Neural cell (in vitro differentiated cells): Measurements from ENCODE around the gene HEATR5A. TPM values are rescaled to one million over a fixed set of nuclear protein-coding genes. Genes with fewer than 3 reads are reported as not detected.
"Not testable (repeated sequence)": the region's sequence is repeated elsewhere in the genome, so short reads cannot be mapped to it uniquely, and the experiment has no call there.

ENCODE experiments used
- H2AFZ ChIP-seq: fragments of 200-600, 300-800 bp; sonication (generic), shearing (Covaris generic); 2 replicates; pipeline ENCODE4 v1.6.0; 2014; ENCODE audit warnings: low read depth, mild to moderate bottlenecking, antibody characterized with exemption, low read length, moderate library complexity
- H3F3A ChIP-seq: fragments of 200-600 bp; shearing (Covaris generic); 2 replicates; pipeline ENCODE4 v1.6.1; 2016; ENCODE audit warnings: mild to moderate bottlenecking, moderate library complexity, mixed read lengths, antibody characterized with exemption, low read length; ENCODE audit not compliant: insufficient read depth, poor library complexity, severe bottlenecking
- H3K27ac ChIP-seq: fragments of 200-600, 300-800 bp; sonication (generic), shearing (Covaris generic); 2 replicates; pipeline ENCODE4 v1.5.1; 2014; ENCODE audit warnings: mild to moderate bottlenecking, low read length, moderate library complexity
- H3K27me3 ChIP-seq: fragments of 300-800, 200-600 bp; sonication (generic), shearing (Covaris generic); 2 replicates; pipeline ENCODE4 v1.6.0; 2014; ENCODE audit warnings: mild to moderate bottlenecking, low read depth, low read length, moderate library complexity; ENCODE audit not compliant: insufficient read depth
- H3K36me3 ChIP-seq: fragments of 300-800, 200-600 bp; sonication (generic), shearing (Covaris generic); 2 replicates; pipeline ENCODE4 v1.5.1; 2014; ENCODE audit warnings: mild to moderate bottlenecking, antibody characterized with exemption, low read length, moderate library complexity; ENCODE audit not compliant: insufficient read depth
- H3K4me2 ChIP-seq: fragments of 300-800, 200-600 bp; sonication (generic), shearing (Covaris generic); 2 replicates; pipeline ENCODE4 v1.6.0; 2014; ENCODE audit warnings: mild to moderate bottlenecking, low read length
- H3K4me3 ChIP-seq: fragments of 300-800, 200-600 bp; sonication (generic), shearing (Covaris generic); 2 replicates; pipeline ENCODE4 v1.5.1; 2014; ENCODE audit warnings: mild to moderate bottlenecking, low read length, moderate library complexity
- H3K79me2 ChIP-seq: fragments of 200-600 bp; shearing (Covaris generic); replicated peaks from 2 replicates; pipeline ENCODE4 v1.6.0; 2014; ENCODE audit warnings: mild to moderate bottlenecking, low read length, moderate library complexity; ENCODE audit not compliant: insufficient read depth
- H3K9ac ChIP-seq: fragments of 300-800, 200-600 bp; sonication (generic), shearing (Covaris generic); 2 replicates; pipeline ENCODE4 v1.6.1; 2016; ENCODE audit warnings: mild to moderate bottlenecking, low read length, mixed read lengths
- H3K9me2 ChIP-seq: fragments of 200-600 bp; shearing (Covaris generic); 2 replicates; pipeline ENCODE4 v1.6.1; 2016; ENCODE audit warnings: mild to moderate bottlenecking, low read length, mixed read lengths; ENCODE audit not compliant: insufficient read depth
- H3K9me3 ChIP-seq: fragments of 200-600, 300-800 bp; sonication (generic), shearing (Covaris generic); 2 replicates; pipeline ENCODE4 v1.6.1; 2016; ENCODE audit warnings: mild to moderate bottlenecking, mixed run types, low read length, moderate library complexity, mixed read lengths
- H4K20me1 ChIP-seq: fragments of 200-600 bp; shearing (Covaris generic); 2 replicates; pipeline ENCODE4 v1.6.1; 2016; ENCODE audit warnings: mild to moderate bottlenecking, mixed run types; ENCODE audit not compliant: insufficient read depth
- EZH2 ChIP-seq: fragments of 200-600, 300-800 bp; shearing (Covaris generic), sonication (generic); IDR thresholded peaks from 2 replicates; pipeline ENCODE4 v1.6.1; 2014; ENCODE audit warnings: antibody characterized with exemption, low read length, borderline replicate concordance, mild to moderate bottlenecking; ENCODE audit not compliant: insufficient read depth, poor library complexity, severe bottlenecking
- MXI1 ChIP-seq: fragments of 450-650 bp; conservative IDR thresholded peaks from 2 replicates; pipeline ENCODE4 v1.6.1; 2014; ENCODE audit warnings: antibody characterized with exemption, mild to moderate bottlenecking; ENCODE audit not compliant: poor library complexity, severe bottlenecking
- SMC3 ChIP-seq: fragments of 450-650 bp; conservative IDR thresholded peaks from 2 replicates; pipeline ENCODE4 v1.6.1; 2014; ENCODE audit warnings: antibody characterized with exemption, mild to moderate bottlenecking, moderate library complexity; ENCODE audit not compliant: poor library complexity
- TAF1 ChIP-seq: IDR thresholded peaks from 2 replicates; pipeline ENCODE4 v1.6.1; 2012; ENCODE audit warnings: low read depth
- polyA plus RNA-seq: library from polyadenylated mRNA; depleted of rRNA; stranded (reverse); fragments of >200 nt; gene quantifications from 2 replicates; pipeline ENCODE4 v1.2.3, GENCODE V29; 2014
- TF ChIP-seq, protein P1 (sequence below): fragments of 450-650 bp; IDR thresholded peaks from 2 replicates; pipeline ENCODE4 v1.5.1; 2014; ENCODE audit warnings: antibody characterized with exemption, mild to moderate bottlenecking, moderate library complexity; ENCODE audit not compliant: poor library complexity, severe bottlenecking

Gene HEATR5A
- polyA plus RNA-seq, 1 donor from 2014 or later = 5.2 TPM

DNA sequence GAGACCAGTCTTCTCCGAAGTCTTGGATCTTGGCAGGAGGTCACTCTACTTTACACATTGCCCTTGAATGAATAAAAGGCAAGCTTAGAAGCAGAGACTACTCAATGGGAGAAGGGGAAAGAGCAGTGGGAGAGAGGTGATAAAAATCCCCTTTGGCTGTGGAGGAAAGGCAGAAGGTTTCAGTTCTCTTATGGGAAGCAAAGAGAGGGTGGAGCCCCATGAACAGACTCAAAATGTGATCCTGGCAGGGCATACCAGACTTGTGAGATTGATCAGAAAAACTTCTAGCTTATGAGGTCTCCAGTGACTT lies 163.2 kb downstream of the HEATR5A start:
- Histone ChIP-seq H3K9me3 (no peaks in the 10 kb centered on the region), H3K36me3 (no peaks in the 10 kb centered on the region), H3K27me3 (no peaks in the 10 kb centered on the region), H3K27ac (no peak overlapping the region), H2AFZ (no peak overlapping the region), H4K20me1 (no peaks in the 10 kb centered on the region), H3K4me3 (no peak overlapping the region), H3K4me2 (no peak overlapping the region), H3K79me2 (no peaks in the 10 kb centered on the region), H3K9me2 (no peaks in the 10 kb centered on the region), H3F3A (no peaks in the 10 kb centered on the region), H3K9ac (no peak overlapping the region)
- TF ChIP-seq, protein P1, sequence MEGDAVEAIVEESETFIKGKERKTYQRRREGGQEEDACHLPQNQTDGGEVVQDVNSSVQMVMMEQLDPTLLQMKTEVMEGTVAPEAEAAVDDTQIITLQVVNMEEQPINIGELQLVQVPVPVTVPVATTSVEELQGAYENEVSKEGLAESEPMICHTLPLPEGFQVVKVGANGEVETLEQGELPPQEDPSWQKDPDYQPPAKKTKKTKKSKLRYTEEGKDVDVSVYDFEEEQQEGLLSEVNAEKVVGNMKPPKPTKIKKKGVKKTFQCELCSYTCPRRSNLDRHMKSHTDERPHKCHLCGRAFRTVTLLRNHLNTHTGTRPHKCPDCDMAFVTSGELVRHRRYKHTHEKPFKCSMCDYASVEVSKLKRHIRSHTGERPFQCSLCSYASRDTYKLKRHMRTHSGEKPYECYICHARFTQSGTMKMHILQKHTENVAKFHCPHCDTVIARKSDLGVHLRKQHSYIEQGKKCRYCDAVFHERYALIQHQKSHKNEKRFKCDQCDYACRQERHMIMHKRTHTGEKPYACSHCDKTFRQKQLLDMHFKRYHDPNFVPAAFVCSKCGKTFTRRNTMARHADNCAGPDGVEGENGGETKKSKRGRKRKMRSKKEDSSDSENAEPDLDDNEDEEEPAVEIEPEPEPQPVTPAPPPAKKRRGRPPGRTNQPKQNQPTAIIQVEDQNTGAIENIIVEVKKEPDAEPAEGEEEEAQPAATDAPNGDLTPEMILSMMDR = no peak
- TF ChIP-seq TAF1 = no peak
- no peak for TF ChIP-seq SMC3
- TF ChIP-seq EZH2 = no peak
- TF ChIP-seq MXI1 = no peak

DNA sequence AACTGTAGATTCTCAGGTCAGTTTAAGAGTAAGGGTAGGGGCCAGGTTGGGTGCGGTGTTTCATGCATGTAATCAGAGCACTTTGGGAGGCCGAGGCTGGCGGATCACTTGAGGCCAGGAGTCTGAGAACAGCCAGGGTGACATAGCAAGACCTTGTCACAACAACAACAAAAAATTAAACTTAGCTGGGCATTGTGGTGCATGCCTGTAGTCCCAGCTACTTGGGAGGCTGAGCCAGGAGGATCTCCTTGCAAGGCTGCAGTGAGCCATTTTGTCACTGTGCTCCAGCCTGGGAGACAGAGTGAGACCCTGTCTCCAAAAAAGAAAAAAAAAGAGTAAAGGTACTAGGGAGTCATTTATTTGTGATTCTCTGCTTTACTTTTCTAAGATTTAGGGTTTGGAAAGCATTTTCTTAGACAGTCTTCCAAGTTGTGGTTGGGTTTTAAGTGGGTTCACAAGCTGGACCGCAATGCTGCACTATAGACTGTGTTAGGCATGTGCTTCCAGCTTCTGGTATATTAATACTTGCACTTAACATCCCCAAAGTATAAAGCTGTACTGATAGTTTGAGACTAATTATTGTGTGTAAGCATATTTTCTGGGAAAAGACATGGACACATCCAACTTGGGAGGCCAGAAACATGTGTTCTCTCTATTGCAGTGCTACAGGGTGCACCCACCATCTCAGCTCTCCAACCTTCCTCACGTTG lies 163.7 kb downstream of the HEATR5A start:
- Histone ChIP-seq H3K4me3 (no peak overlapping the region), H3K9ac (no peak overlapping the region), H3K27me3 (no peaks in the 10 kb centered on the region), H3K79me2 (no peaks in the 10 kb centered on the region), H2AFZ (no peak overlapping the region), H4K20me1 (no peaks in the 10 kb centered on the region), H3K4me2 (no peak overlapping the region), H3K9me2 (no peaks in the 10 kb centered on the region), H3K27ac (no peak overlapping the region), H3K9me3 (no peaks in the 10 kb centered on the region), H3K36me3 (no peaks in the 10 kb centered on the region), H3F3A (no peaks in the 10 kb centered on the region)
- TF ChIP-seq, protein P1 = no peak

DNA sequence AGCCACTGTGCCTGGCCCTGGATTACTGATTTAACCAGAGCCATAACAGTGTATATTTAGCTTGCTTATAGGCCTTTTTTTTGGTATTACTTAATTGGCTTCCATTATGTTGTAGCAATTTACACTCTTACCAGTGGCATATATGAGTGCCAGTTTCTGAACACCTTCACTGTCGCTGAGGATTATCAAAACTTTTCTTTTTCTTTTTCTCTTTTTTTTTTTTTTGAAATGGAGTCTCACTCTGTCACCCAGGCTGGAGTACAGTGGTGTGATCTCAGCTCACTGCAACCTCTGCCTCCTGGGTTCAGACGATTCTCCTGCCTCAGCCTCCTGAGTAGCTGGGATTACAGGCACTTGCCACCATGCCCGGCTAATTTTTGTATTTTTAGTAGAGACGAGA lies 164.4 kb downstream of the HEATR5A start:
- not testable (repeated sequence) for H3K9me2 ChIP-seq, H3K79me2 ChIP-seq, H3K36me3 ChIP-seq, H4K20me1 ChIP-seq, H3K4me3 ChIP-seq, H2AFZ ChIP-seq, H3K9me3 ChIP-seq, H3K9ac ChIP-seq, H3K27ac ChIP-seq, H3K27me3 ChIP-seq, H3K4me2 ChIP-seq, H3F3A ChIP-seq
